ENCODE data around the gene WDR5. TPM values are rescaled to one million over a fixed set of nuclear protein-coding genes. Genes with fewer than 3 reads are reported as not detected.

WDR5 gene
- total RNA-seq, 1 experiment from 2014 or later = 76.4 TPM

- CTCF ChIA-PET = interaction anchor here (1.0 to 2.5 kb wide), 3 partner anchors 48 to 273 kb away, joined by 4 to 35 read pairs (median 5); no protein-coding TSS in a partner anchor
These were observed 34.0 kb downstream of the WDR5 start for GRCh38 chr9:134169724-134170401.

GRCh38 chr9:134170532-134171315 is 34.8 kb downstream of the WDR5 start:
- POLR2A ChIA-PET (ENCODE audit: low non-redundant PET) = no interaction called here
- no peak overlapping the region for H3K27ac ChIP-seq (ENCODE audit: low read depth, low read length, poor library complexity, severe bottlenecking)
- no peak overlapping the region for H3K4me3 ChIP-seq (ENCODE audit: low read depth, low read length, poor library complexity, severe bottlenecking)
- CTCF ChIA-PET = interaction anchor here (0.6 to 2.5 kb wide), 5 partner anchors 15 to 272 kb away, joined by 3 to 35 read pairs (median 3); no protein-coding TSS in a partner anchor
- DNase-seq (ENCODE audit: low spot score) = no peak
- no TSS peak for BruUV-seq (replicated peaks)
- no peaks in the 10 kb centered on the region for H3K9me3 ChIP-seq (ENCODE audit: low read depth, low read length, poor library complexity, severe bottlenecking)
- TF ChIP-seq CTCF (conservative IDR thresholded peaks at IDR 0.05; ENCODE audit: low read depth, low read length) (no peak), EZH2 (IDR thresholded peaks at IDR 0.05; ENCODE audit: borderline replicate concordance, low read depth, low read length, poor library complexity, severe bottlenecking) (no peak)
- H3K36me3 ChIP-seq (ENCODE audit: insufficient read depth, low read length, poor library complexity, severe bottlenecking) = no peaks in the 10 kb centered on the region
- intact Hi-C loops (cut with micrococcal nuclease; ENCODE audit: unreplicated experiment) = loop anchor here (1.0 kb wide), 1 partner anchor 273 kb away; no protein-coding TSS in a partner anchor
- peaks cover 3% of the 10 kb centered on the region for H3K4me1 ChIP-seq (ENCODE audit: insufficient read depth, low read length, poor library complexity, severe bottlenecking)
- no peaks in the 10 kb centered on the region for H3K27me3 ChIP-seq (replicated peaks; ENCODE audit: insufficient read depth, low read depth, low read length, poor library complexity)

More at GRCh38 chr9:134169724-134170401, 34.0 kb downstream of the WDR5 start:
- Histone ChIP-seq H3K27ac (ENCODE audit: low read depth, low read length, poor library complexity, severe bottlenecking) (no peak overlapping the region), H3K9me3 (ENCODE audit: low read depth, low read length, poor library complexity, severe bottlenecking) (no peaks in the 10 kb centered on the region), H3K36me3 (ENCODE audit: insufficient read depth, low read length, poor library complexity, severe bottlenecking) (no peaks in the 10 kb centered on the region), H3K4me1 (ENCODE audit: insufficient read depth, low read length, poor library complexity, severe bottlenecking) (no peaks in the 10 kb centered on the region), H3K27me3 (replicated peaks; ENCODE audit: insufficient read depth, low read depth, low read length, poor library complexity) (no peaks in the 10 kb centered on the region), H3K4me3 (ENCODE audit: low read depth, low read length, poor library complexity, severe bottlenecking) (no peak overlapping the region)
- POLR2A ChIA-PET (ENCODE audit: low non-redundant PET) = no interaction called here
- intact Hi-C loops (cut with micrococcal nuclease; ENCODE audit: unreplicated experiment) = loop anchor here (1.0 to 10.0 kb wide), 2 partner anchors 273 to 475 kb away; partner anchors contain the start of gene COL5A1
- no TSS peak for BruUV-seq (replicated peaks)
- TF ChIP-seq EZH2 (IDR thresholded peaks at IDR 0.05; ENCODE audit: borderline replicate concordance, low read depth, low read length, poor library complexity, severe bottlenecking) = no peak
- no peak for TF ChIP-seq CTCF (conservative IDR thresholded peaks at IDR 0.05; ENCODE audit: low read depth, low read length)
- DNase-seq (ENCODE audit: low spot score) = no peak

GRCh38 chr9:134171316-134172197 is 35.7 kb downstream of the WDR5 start:
- Histone ChIP-seq H3K9me3 (ENCODE audit: low read depth, low read length, poor library complexity, severe bottlenecking) (no peaks in the 10 kb centered on the region), H3K36me3 (ENCODE audit: insufficient read depth, low read length, poor library complexity, severe bottlenecking) (no peaks in the 10 kb centered on the region), H3K27ac (ENCODE audit: low read depth, low read length, poor library complexity, severe bottlenecking) (no peak overlapping the region), H3K27me3 (replicated peaks; ENCODE audit: insufficient read depth, low read depth, low read length, poor library complexity) (no peaks in the 10 kb centered on the region), H3K4me3 (ENCODE audit: low read depth, low read length, poor library complexity, severe bottlenecking) (no peak overlapping the region), H3K4me1 (ENCODE audit: insufficient read depth, low read length, poor library complexity, severe bottlenecking) (peaks cover 11% of the 10 kb centered on the region)
- ChIA-PET CTCF (interaction anchor here (0.6 to 2.5 kb wide), 5 partner anchors 14 to 271 kb away, joined by 3 to 35 read pairs (median 3); no protein-coding TSS in a partner anchor), POLR2A (ENCODE audit: low non-redundant PET) (no interaction called here)
- BruUV-seq (replicated peaks) = no TSS peak
- intact Hi-C loops (cut with micrococcal nuclease; ENCODE audit: unreplicated experiment) = no loop called here
- no peak for DNase-seq (ENCODE audit: low spot score)
- TF ChIP-seq CTCF (conservative IDR thresholded peaks at IDR 0.05; ENCODE audit: low read depth, low read length) (no peak), EZH2 (IDR thresholded peaks at IDR 0.05; ENCODE audit: borderline replicate concordance, low read depth, low read length, poor library complexity, severe bottlenecking) (no peak)

All from A673 (cell line).